ENCODE results near the gene PRR13. TPM values are rescaled to one million over a fixed set of nuclear protein-coding genes. Genes with fewer than 3 reads are reported as not detected.

Gene PRR13
- total and polyA plus RNA-seq, 9 of the 15 experiments (the other 6 are each of a cell fraction or from before 2014, with no cell fraction given) = 117 to 835 (median 285) TPM

GRCh38 chr12:53461591-53461990 lies 20.1 kb downstream of the PRR13 start (continued):
- TF ChIP-seq, protein P1, sequence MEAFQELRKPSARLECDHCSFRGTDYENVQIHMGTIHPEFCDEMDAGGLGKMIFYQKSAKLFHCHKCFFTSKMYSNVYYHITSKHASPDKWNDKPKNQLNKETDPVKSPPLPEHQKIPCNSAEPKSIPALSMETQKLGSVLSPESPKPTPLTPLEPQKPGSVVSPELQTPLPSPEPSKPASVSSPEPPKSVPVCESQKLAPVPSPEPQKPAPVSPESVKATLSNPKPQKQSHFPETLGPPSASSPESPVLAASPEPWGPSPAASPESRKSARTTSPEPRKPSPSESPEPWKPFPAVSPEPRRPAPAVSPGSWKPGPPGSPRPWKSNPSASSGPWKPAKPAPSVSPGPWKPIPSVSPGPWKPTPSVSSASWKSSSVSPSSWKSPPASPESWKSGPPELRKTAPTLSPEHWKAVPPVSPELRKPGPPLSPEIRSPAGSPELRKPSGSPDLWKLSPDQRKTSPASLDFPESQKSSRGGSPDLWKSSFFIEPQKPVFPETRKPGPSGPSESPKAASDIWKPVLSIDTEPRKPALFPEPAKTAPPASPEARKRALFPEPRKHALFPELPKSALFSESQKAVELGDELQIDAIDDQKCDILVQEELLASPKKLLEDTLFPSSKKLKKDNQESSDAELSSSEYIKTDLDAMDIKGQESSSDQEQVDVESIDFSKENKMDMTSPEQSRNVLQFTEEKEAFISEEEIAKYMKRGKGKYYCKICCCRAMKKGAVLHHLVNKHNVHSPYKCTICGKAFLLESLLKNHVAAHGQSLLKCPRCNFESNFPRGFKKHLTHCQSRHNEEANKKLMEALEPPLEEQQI (IDR thresholded peaks at IDR 0.05) = no peak
- TF ChIP-seq ELK3 (CRISPR knock-in tag; IDR thresholded peaks at IDR 0.05) (no peak), TAF7 (tag; IDR thresholded peaks at IDR 0.05) (no peak), SUPT5H (IDR thresholded peaks at IDR 0.05) (no peak)

GRCh38 chr12:53462935-53463334 lies 21.4 kb downstream of the PRR13 start:
- H3K27ac ChIP-seq (ENCODE audit: extremely low read depth, low read depth, low read length) = no peak overlapping the region
- H3K9me1 ChIP-seq (ENCODE audit: control insufficient read depth, insufficient read depth, low read length) = no peaks in the 10 kb centered on the region
- H2AFZ ChIP-seq (ENCODE audit: low read depth, low read length) = no peak overlapping the region
- CTCF ChIA-PET (ENCODE audit: low intra/inter-chr PET ratio) = no interaction called here
- H3K4me3 ChIP-seq = no peak overlapping the region
- no peak for DNase-seq (ENCODE audit: extremely low read depth in 1 of 4, low spot score in 3 of 4)
- FAIRE-seq = peak; percentile 23
- H3K9me3 ChIP-seq (replicated peaks; ENCODE audit: control insufficient read depth, insufficient read depth, low read depth, low read length) = no peaks in the 10 kb centered on the region
- POLR2A ChIA-PET = interaction anchor here (0.7 to 8.8 kb wide), 3 partner anchors 12 to 166 kb away, joined by 3 to 87 read pairs (median 6); partner anchors contain the start of gene PRR13
- TF ChIP-seq POLR2A (conservative IDR thresholded peaks at IDR 0.05) = 0 out of 2 replicates have a peak, but pooled peaks have one; percentile 28
- 0 out of 2 replicates have a peak, but pooled peaks have one; percentile 40 for TF ChIP-seq POLR2AphosphoS5 (IDR thresholded peaks at IDR 0.05; ENCODE audit: control insufficient read depth, insufficient read depth, low read depth, low read length)
- no peak for TF ChIP-seq NFXL1 (CRISPR knock-in tag; IDR thresholded peaks at IDR 0.05)
- no peak for ATAC-seq
- BruUV-seq (replicated peaks) = no TSS peak
- 77% methylated on average over 3 of the region's 3 CpGs for WGBS (ENCODE audit: insufficient coverage, low coverage, missing lambda C conversion rate)
- intact Hi-C loops (cut with micrococcal nuclease) (no loop called here), in situ Hi-C loops (cut with MboI) (no loop called here)
- peaks cover 97% of the 10 kb centered on the region for H3K79me2 ChIP-seq (ENCODE audit: control insufficient read depth, insufficient read depth, low read length)
- H3K9ac ChIP-seq (ENCODE audit: insufficient read depth in 1 of 2, low read depth in 2 of 2, low read length in 2 of 2) = no peak overlapping the region
- peaks cover 100% of the 10 kb centered on the region for H3K36me3 ChIP-seq (ENCODE audit: control insufficient read depth, insufficient read depth, low read length)
- no peaks in the 10 kb centered on the region for H3K27me3 ChIP-seq (ENCODE audit: control insufficient read depth in 2 of 2, insufficient read depth in 2 of 2, low read length in 2 of 2)
- no peak overlapping the region for H3K4me2 ChIP-seq (ENCODE audit: insufficient read depth, low read length)
- peaks cover 0 to 3% of the 10 kb centered on the region in 2 experiments; a peak in 1 of 5 replicates for H3K4me1 ChIP-seq (replicated peaks in 1 of 2; ENCODE audit: control insufficient read depth in 2 of 2, insufficient read depth in 2 of 2, low read length in 2 of 2)
- H4K20me1 ChIP-seq (replicated peaks; ENCODE audit: control insufficient read depth, insufficient read depth, low read length) = peaks cover 27% of the 10 kb centered on the region

Measured in K562 (cell line).